NCI-H2196 (cell line): ENCODE data around the gene GAS2L1.

Experiments
- DNase-seq: peaks from one replicate; lab custom pipeline; 2025; ENCODE audit not compliant: unreplicated experiment; lab: John Stamatoyannopoulos, UW

GAS2L1 gene

GRCh38 chr22:29306175-29306834, at the start of gene GAS2L1:
TSS of gene GAS2L1 (plus strand) at chr22:29306650. CDS start at chr22:29308106, 1,456 bp downstream.
- DNase-seq = peak; percentile 54

- no peak for DNase-seq
Observed at GRCh38 chr22:29257751-29258181, 48.7 kb upstream of the GAS2L1 start.

- DNase-seq = no peak
Observed at GRCh38 chr22:29258407-29259252, 47.8 kb upstream of the GAS2L1 start.

- DNase-seq = no peak
Observed at GRCh38 chr22:29259253-29259899, 47.1 kb upstream of the GAS2L1 start.

GRCh38 chr22:29260031-29260560, 46.4 kb upstream of the GAS2L1 start:
- no peak for DNase-seq

GRCh38 chr22:29260601-29261315, 45.7 kb upstream of the GAS2L1 start:
- no peak for DNase-seq

GRCh38 chr22:29263791-29264276, 42.6 kb upstream of the GAS2L1 start:
- no peak for DNase-seq

GRCh38 chr22:29265305-29265704, 41.1 kb upstream of the GAS2L1 start:
- no peak for DNase-seq

- no peak for DNase-seq
Observed at GRCh38 chr22:29265929-29266328, 40.5 kb upstream of the GAS2L1 start.

GRCh38 chr22:29266564-29267461, 39.6 kb upstream of the GAS2L1 start:
- no peak for DNase-seq

- DNase-seq = no peak
Observed at GRCh38 chr22:29267462-29267857, 39.0 kb upstream of the GAS2L1 start.

- peak; percentile 82 for DNase-seq
Observed at GRCh38 chr22:29267858-29268510, 38.5 kb upstream of the GAS2L1 start, which contains the start of the genes EWSR1 and RHBDD3. TSS of gene EWSR1 (plus strand) at chr22:29268268. CDS start at chr22:29268337, 69 bp downstream. TSS of gene RHBDD3 (minus strand) at chr22:29267981. CDS start at chr22:29265626, 2,355 bp downstream.

GRCh38 chr22:29268511-29269229, 37.8 kb upstream of the GAS2L1 start:
- DNase-seq = no peak

GRCh38 chr22:29269230-29269604, 37.2 kb upstream of the GAS2L1 start:
- no peak for DNase-seq

- no peak for DNase-seq
Observed at GRCh38 chr22:29269731-29270474, 36.5 kb upstream of the GAS2L1 start.

- no peak for DNase-seq
Observed at GRCh38 chr22:29270475-29271271, 35.8 kb upstream of the GAS2L1 start.

- DNase-seq = no peak
Observed at GRCh38 chr22:29272624-29273023, 33.8 kb upstream of the GAS2L1 start.
